GM11168 (cell line): ENCODE results near the gene UBN2.
"Not testable (repeated sequence)": the region's sequence is repeated elsewhere in the genome, so short reads cannot be mapped to it uniquely, and the experiment has no call there.

ENCODE experiments used
- in situ Hi-C: fragments of 300-500 bp; cut with MboI; formaldehyde crosslinking; loops from one replicate; pipeline ENCODE4 v1.12.0; 2022; ENCODE audit warnings: low sequenced_read_pairs; ENCODE audit not compliant: unreplicated experiment

The UBN2 gene

GRCh38 chr7:139293534-139293933 is 62.5 kb downstream of the UBN2 start:
- in situ Hi-C loops = no loop called here

GRCh38 chr7:139294241-139294640 is 63.2 kb downstream of the UBN2 start:
- in situ Hi-C loops = no loop called here

- in situ Hi-C loops = no loop called here
Measured at GRCh38 chr7:139294951-139295575, 64.0 kb downstream of the UBN2 start.

- in situ Hi-C loops = no loop called here
Measured at GRCh38 chr7:139297795-139298194, 66.8 kb downstream of the UBN2 start.

GRCh38 chr7:139299296-139299695 is 68.3 kb downstream of the UBN2 start:
- in situ Hi-C loops = no loop called here

GRCh38 chr7:139300390-139300789 is 69.4 kb downstream of the UBN2 start:
- in situ Hi-C loops = no loop called here

- in situ Hi-C loops = no loop called here
Measured at GRCh38 chr7:139304517-139304916, 73.5 kb downstream of the UBN2 start.

GRCh38 chr7:139317939-139318505 is 87.0 kb downstream of the UBN2 start:
- in situ Hi-C loops = no loop called here

GRCh38 chr7:139321071-139321745 is 90.2 kb downstream of the UBN2 start:
- in situ Hi-C loops = no loop called here

GRCh38 chr7:139324709-139325108 is 93.7 kb downstream of the UBN2 start:
- in situ Hi-C loops = not testable (repeated sequence)

GRCh38 chr7:139328375-139328774 is 97.3 kb downstream of the UBN2 start:
- in situ Hi-C loops = no loop called here

GRCh38 chr7:139329119-139329518 is 98.1 kb downstream of the UBN2 start:
- in situ Hi-C loops = no loop called here

GRCh38 chr7:139330333-139331030 is 99.4 kb downstream of the UBN2 start:
- in situ Hi-C loops = no loop called here

- in situ Hi-C loops = no loop called here
Measured at GRCh38 chr7:139332697-139333359, 101.8 kb downstream of the UBN2 start.

GRCh38 chr7:139333443-139333842 is 102.4 kb downstream of the UBN2 start:
- in situ Hi-C loops = not testable (repeated sequence)

GRCh38 chr7:139334399-139335150 is 103.5 kb downstream of the UBN2 start:
- in situ Hi-C loops = no loop called here

- in situ Hi-C loops = no loop called here
Measured at GRCh38 chr7:139339025-139339424, 108.0 kb downstream of the UBN2 start.

- in situ Hi-C loops = no loop called here
Measured at GRCh38 chr7:139339698-139340036, 108.6 kb downstream of the UBN2 start.

GRCh38 chr7:139340037-139340807 is 109.2 kb downstream of the UBN2 start:
- in situ Hi-C loops = no loop called here

- in situ Hi-C loops = no loop called here
Measured at GRCh38 chr7:139340808-139341057, 109.7 kb downstream of the UBN2 start.
